ENCODE measurements around the gene CLCN6.

CLCN6 gene

DNA sequence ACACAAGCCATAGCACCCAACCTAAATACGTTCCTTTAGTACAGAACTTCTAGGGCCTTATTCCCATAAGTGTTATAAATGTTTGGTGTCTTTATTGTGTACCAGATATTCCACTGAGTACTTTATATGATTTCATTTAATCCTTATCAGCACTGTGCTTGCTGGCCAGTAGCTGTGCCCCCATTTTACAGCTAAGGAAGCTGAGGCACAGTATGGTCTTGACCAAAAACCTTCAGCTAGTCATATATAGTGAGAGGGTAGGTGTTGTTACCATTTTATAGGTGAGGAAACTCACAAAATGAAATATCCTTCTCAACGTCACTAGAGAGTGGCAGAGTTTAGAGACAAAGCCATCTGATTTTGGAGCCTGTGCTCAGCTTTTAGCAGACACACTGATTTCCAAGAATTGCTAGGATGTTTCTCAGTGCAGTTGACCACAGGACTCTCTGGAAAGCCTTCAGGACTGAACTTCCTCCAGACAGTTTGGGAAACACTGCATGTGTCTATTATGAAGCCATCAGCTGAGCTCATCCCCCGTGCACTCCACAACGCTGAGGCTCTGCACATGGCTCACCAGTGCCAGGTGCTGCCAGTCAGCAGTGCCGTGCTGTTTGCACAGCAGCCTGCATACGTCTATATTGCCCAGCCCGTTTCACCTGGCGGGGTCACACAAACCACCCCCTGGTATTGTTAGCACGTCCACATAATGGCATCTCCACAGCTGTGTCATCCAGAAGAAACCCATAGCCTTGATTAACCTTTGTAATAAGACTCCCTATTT is 26.1 kb downstream of the CLCN6 start:
- no peak for DNase-seq

- DNase-seq, result no peak
Observed at GRCh38 chr1:11833497-11833896, 27.5 kb downstream of the CLCN6 start.

GRCh38 chr1:11833900-11834299 is 27.9 kb downstream of the CLCN6 start:
- DNase-seq, result no peak

DNA sequence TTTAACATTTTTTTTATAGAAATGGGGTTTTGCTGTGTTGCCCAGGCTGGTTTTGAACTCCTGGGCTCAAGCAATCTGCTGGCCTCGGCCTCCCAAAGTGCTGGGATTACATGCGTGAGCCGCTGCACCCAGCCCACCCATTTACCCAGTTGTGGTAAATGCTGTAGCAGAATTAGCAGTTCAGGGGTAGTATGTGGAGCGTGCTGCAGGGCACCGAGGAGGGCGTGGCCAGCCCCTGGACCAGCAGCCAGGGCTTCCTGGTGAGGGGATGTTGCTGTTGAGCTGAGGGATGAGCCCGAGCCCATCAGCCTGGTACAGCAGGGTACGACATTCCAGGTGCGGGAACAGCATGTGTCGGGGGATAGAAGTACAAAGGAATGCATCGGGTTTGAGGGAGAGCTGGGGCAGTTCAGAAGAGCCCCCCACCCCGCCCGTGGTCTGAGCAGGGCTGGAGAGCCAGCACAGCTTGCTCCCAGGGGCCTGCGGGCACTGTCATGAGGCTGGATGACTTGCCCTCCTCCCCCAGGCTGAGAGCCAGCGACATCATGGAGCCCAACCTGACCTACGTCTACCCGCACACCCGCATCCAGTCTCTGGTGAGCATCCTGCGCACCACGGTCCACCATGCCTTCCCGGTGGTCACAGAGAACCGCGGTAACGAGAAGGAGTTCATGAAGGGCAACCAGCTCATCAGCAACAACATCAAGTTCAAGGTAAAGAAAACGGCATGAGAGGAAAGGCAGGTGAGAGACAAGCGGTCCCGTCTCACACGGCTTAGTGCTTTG is 29.6 kb downstream of the CLCN6 start:
- no peak for DNase-seq

- DNase-seq, result no peak
Observed at GRCh38 chr1:11836955-11837766, 31.2 kb downstream of the CLCN6 start.

DNA sequence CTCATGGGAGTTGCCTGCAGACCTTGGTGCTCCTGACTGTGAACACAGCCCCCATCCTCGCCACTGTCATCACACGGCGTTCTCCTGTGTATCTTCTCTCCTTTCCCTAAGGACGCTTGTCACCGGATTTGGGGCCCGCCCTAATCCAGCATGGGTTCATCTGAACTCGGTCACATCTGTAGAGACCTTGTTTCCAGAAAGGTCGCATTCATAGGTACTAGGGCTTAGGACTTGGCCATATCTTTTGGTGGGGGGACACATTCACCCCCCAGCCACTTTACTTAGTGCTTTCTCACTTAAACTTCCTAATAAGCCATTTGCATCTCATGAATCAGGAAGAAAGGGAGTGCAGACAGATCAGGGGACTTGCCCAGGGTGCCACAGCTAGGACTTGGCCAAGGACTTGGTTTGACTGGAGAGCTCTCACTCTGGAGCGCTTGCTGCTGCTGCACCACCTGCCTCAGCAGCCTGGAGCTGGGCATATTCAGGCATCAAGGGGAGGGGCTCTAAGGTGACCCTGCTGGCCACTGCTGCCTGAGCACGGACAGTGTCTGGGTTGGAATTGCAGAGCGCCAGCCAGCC is 31.9 kb downstream of the CLCN6 start:
- DNase-seq, result no peak

- DNase-seq, result no peak
Observed at GRCh38 chr1:11838349-11839272, 32.6 kb downstream of the CLCN6 start.

DNA sequence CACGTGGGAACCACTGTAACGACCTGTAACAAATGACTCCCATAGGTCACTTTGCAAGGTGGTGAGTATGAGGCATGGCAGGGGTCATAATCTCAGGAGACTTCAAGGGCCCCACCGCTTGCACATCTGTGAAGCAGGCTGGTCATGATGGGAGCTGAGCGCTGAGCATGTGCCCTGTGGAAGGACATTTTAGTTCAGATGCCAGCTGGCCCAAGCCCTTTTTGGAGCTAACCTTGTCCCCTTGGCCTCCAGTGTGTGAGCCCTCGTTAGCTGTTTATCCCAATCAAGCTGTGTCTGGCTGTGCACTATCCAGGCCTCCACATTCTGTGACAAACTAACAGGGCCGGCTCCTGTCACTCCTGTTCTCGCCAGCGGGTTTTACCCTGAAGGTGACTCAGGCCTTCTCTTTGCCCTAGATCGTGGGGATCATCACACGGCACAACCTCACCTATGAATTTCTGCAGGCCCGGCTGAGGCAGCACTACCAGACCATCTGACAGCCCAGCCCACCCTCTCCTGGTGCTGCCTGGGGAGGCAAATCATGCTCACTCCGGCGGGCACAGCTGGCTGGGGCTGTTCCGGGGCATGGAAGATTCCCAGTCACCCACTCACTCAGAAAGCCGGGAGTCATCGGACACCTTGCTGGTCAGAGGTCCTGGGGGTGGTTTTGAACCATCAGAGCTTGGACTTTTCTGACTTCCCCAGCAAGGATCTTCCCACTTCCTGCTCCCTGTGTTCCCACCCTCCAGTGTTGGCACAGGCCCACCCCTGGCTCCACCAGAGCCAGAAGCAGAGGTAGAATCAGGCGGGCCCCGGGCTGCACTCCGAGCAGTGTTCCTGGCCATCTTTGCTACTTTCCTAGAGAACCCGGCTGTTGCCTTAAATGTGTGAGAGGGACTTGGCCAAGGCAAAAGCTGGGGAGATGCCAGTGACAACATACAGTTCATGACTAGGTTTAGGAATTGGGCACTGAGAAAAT is 34.0 kb downstream of the CLCN6 start:
- no peak for DNase-seq

- DNase-seq, result no peak
Observed at GRCh38 chr1:11841245-11842153, 35.5 kb downstream of the CLCN6 start.

- no peak for DNase-seq
Observed at GRCh38 chr1:11842154-11843041, 36.4 kb downstream of the CLCN6 start.

DNA sequence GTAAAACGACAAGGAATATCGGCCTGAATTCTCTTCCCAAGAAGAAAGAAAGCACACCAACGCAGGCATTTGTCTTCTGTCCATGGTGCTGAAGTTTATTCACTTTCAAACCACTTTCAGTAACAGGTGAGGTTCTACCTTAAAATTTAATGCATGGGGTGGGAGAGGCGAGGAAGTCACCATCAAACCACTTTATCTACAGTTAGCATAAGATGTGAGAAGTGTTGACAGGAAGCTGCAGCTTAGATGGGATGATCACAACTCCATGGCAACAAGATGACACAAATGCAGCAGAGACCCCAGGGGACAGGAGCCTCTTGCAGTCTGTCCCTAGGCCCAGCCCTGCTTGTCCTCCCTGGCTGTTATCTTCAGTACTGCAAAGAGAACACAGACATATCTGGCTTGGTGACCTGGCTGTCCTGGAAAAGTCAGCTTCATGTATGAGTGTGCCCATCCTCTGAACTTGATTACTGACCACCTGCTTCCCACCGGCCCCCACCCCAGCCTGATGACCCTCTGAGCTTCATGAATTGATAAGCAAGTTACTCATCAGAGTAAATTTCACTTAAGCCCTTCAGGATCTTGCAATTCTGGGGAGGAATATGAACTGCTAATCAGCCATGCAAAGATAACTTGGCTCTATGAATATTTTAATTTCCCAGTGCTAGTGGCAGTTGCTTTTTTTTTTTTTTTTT is 39.8 kb downstream of the CLCN6 start:
- no peak for DNase-seq

GRCh38 chr1:11847667-11848372 is 41.8 kb downstream of the CLCN6 start, which contains the start of gene NPPA:
Gene NPPA, minus strand, starts transcription at chr1:11847783. Its CDS starts 99 bp downstream, at chr1:11847684.
- DNase-seq, result peak; percentile 10

- DNase-seq, result no peak
Observed at GRCh38 chr1:11848373-11848700, 42.3 kb downstream of the CLCN6 start.

GRCh38 chr1:11850156-11850555 is 44.2 kb downstream of the CLCN6 start:
- no peak for DNase-seq

- DNase-seq, result no peak
Observed at GRCh38 chr1:11851180-11851579, 45.2 kb downstream of the CLCN6 start.

DNA sequence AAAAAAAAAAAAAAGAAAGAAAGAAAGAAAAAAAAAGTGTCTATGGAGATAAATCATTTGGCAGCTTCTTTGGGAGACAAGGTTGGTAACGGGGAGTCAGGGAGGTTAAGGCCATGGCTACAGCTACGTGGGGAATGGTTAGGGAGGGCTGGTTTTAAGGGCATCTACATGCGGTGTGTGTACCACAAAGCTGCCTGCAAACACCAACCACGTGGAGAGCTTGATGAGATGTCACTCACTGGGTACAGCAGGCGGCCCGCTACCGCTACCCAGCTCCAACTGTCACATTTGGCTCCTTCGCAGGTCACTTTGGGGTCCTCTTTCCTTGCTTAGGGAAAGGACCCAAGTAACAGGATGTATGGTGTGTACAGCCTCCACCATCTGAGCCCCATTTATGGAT is 48.5 kb downstream of the CLCN6 start:
- DNase-seq, result no peak

DNA sequence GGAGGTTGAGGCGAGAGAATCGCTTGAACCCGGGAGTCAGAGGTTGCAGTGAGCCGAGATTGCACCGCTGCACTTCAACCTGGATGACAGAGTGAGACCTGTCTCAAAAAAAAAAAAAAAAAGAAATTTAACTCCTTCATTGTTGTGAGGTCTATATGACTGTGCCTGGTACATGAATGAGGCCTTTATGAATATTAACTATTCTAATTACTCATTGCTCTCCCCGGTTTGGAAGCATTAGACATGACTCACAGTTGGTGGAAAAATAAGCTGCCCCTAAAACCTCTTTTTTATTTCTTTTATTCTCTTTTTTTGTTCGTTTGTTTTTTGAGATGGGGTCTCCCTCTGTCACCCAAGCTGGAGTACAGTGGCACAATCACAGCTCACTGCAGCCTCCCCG is 49.4 kb downstream of the CLCN6 start:
- DNase-seq, result no peak
